Measurements from ENCODE around the gene BROX. TPM values are rescaled to one million over a fixed set of nuclear protein-coding genes. Genes with fewer than 3 reads are reported as not detected.

The BROX gene
- total RNA-seq, 4 donors from 2014 or later = 45.0 to 66.7 (median 49.8) TPM

GRCh38 chr1:222709700-222710153, 2.6 kb upstream of the BROX start:
- H3K27me3 ChIP-seq = no peaks in the 10 kb centered on the region
- no peak for DNase-seq
- H3K4me3 ChIP-seq = no peak overlapping the region
- peaks cover 0 to 8% (median 0%) of the 10 kb centered on the region in 3 donors for H3K36me3 ChIP-seq
- H3K9me3 ChIP-seq = no peaks in the 10 kb centered on the region
- TF ChIP-seq POLR2A (IDR thresholded peaks at IDR 0.05) (no peak), CTCF (IDR thresholded peaks at IDR 0.05) (no peak)
- H3K4me1 ChIP-seq = peaks cover 15 to 38% (median 20%) of the 10 kb centered on the region in 3 donors
- no peak overlapping the region for H3K27ac ChIP-seq
- intact Hi-C loops (cut with DNase I) = no loop called here
- WGBS, 2 donors = 82 to 83% methylated on average over 5 of the region's 5 CpGs

GRCh38 chr1:222711319-222712252, 778 bp upstream of the BROX start:
- Histone ChIP-seq H3K36me3 (peaks cover 0 to 16% (median 0%) of the 10 kb centered on the region in 3 donors), H3K4me3 (peak overlapping the region; percentile 65 to 90 (median 82)), H3K9me3 (no peaks in the 10 kb centered on the region), H3K27ac (peak overlapping the region; percentile 97 to 98 (median 97)), H3K4me1 (peaks cover 15 to 44% (median 21%) of the 10 kb centered on the region in 3 donors), H3K27me3 (no peaks in the 10 kb centered on the region)
- WGBS, 2 donors = 0 to 1% methylated on average over 23 to 28 of the region's 42 CpGs
- intact Hi-C loops (cut with DNase I) = no loop called here
- TF ChIP-seq CTCF (IDR thresholded peaks at IDR 0.05) = no peak
- no peak for TF ChIP-seq POLR2A (IDR thresholded peaks at IDR 0.05)
- peak; percentile 1 for DNase-seq

GRCh38 chr1:222713091-222713961, 962 bp downstream of the BROX start:
- H3K4me1 ChIP-seq = peaks cover 15 to 44% (median 21%) of the 10 kb centered on the region in 3 donors
- DNase-seq = peak; percentile 83
- peak overlapping the region; percentile 65 to 90 (median 82) for H3K4me3 ChIP-seq
- no peaks in the 10 kb centered on the region for H3K9me3 ChIP-seq
- peak overlapping the region; percentile 97 to 98 (median 97) for H3K27ac ChIP-seq
- H3K27me3 ChIP-seq = no peaks in the 10 kb centered on the region
- intact Hi-C loops (cut with DNase I) = no loop called here
- H3K36me3 ChIP-seq = peaks cover 0 to 33% (median 0%) of the 10 kb centered on the region in 3 donors
- WGBS, 2 donors = 0% methylated on average over 18 to 28 of the region's 39 CpGs
- TF ChIP-seq POLR2A (IDR thresholded peaks at IDR 0.05) = peak in 2 of 4 donors; percentile 39 to 64
- TF ChIP-seq CTCF (IDR thresholded peaks at IDR 0.05) = no peak

GRCh38 chr1:222716393-222716792, 4.0 kb downstream of the BROX start:
- 83 to 93% methylated on average over 2 of the region's 2 CpGs for WGBS, 2 donors
- H3K27me3 ChIP-seq = no peaks in the 10 kb centered on the region

More at GRCh38 chr1:222716393-222716792, 4.0 kb downstream of the BROX start:
- intact Hi-C loops (cut with DNase I) = no loop called here
- Histone ChIP-seq H3K27ac (no peak overlapping the region), H3K4me3 (no peak overlapping the region), H3K9me3 (no peaks in the 10 kb centered on the region), H3K4me1 (peaks cover 0 to 18% (median 7%) of the 10 kb centered on the region in 3 donors), H3K36me3 (peaks cover 0 to 64% (median 0%) of the 10 kb centered on the region in 3 donors)
- no peak for DNase-seq
- no peak for TF ChIP-seq POLR2A (IDR thresholded peaks at IDR 0.05)
- no peak for TF ChIP-seq CTCF (IDR thresholded peaks at IDR 0.05)
